Liver (tissue), 9 donors: ENCODE data around the gene PLXNA2. TPM values are rescaled to one million over a fixed set of nuclear protein-coding genes. Genes with fewer than 3 reads are reported as not detected.

ENCODE experiments used
- DNase-seq: peaks from one replicate; pipeline ENCODE4 v3.0.0-alpha.2; 2017; ENCODE audit warnings: low spot score
- H3K27ac ChIP-seq, 2 donors: one replicate each; pipeline ENCODE4 v1.7.0; 2013; ENCODE audit warnings: inconsistent platforms in 2 of 2, low read length in 2 of 2, control low read depth in 1 of 2, low read depth in 1 of 2, mild to moderate bottlenecking in 1 of 2
- H3K27me3 ChIP-seq, 4 donors: one replicate each; pipeline versions ENCODE4 v1.6.1 to v1.7.0; 2013; ENCODE audit warnings: low read length in 3 of 4, inconsistent platforms in 1 of 4, mild to moderate bottlenecking in 1 of 4, moderate library complexity in 1 of 4; ENCODE audit not compliant: control insufficient read depth in 4 of 4, insufficient read depth in 4 of 4
- H3K36me3 ChIP-seq, 4 donors: one replicate each; pipeline versions ENCODE4 v1.6.1 to v1.7.0; 2013; ENCODE audit warnings: low read length in 3 of 4, mild to moderate bottlenecking in 3 of 4, low read depth in 1 of 4, moderate library complexity in 1 of 4; ENCODE audit not compliant: control insufficient read depth in 4 of 4, insufficient read depth in 3 of 4
- H3K4me1 ChIP-seq, 4 donors: one replicate each; pipeline versions ENCODE4 v1.6.1 to v1.7.0; 2013; ENCODE audit warnings: low read length in 3 of 4, mild to moderate bottlenecking in 3 of 4, moderate library complexity in 1 of 4; ENCODE audit not compliant: control insufficient read depth in 4 of 4, insufficient read depth in 4 of 4
- H3K4me3 ChIP-seq, 3 donors: one replicate each; pipeline versions ENCODE4 v1.6.1 to v1.7.0; 2013; ENCODE audit warnings: low read length in 3 of 3, control low read depth in 1 of 3, low read depth in 1 of 3, mild to moderate bottlenecking in 1 of 3
- H3K9ac ChIP-seq, 2 donors: one replicate each; pipeline ENCODE4 v1.7.0; 2013; ENCODE audit warnings: low read length in 2 of 2, mild to moderate bottlenecking in 2 of 2, moderate library complexity in 2 of 2, control low read depth in 1 of 2, low read depth in 1 of 2
- H3K9me3 ChIP-seq, 4 donors: one replicate each; pipeline versions ENCODE4 v1.6.1 to v1.7.0; 2013; ENCODE audit warnings: low read length in 3 of 4; ENCODE audit not compliant: control insufficient read depth in 4 of 4
- FOXA2 ChIP-seq: IDR thresholded peaks from 2 replicates; pipeline ENCODE4 v1.6.1; 2016; ENCODE audit warnings: antibody characterized with exemption
- GABPA ChIP-seq, 2 donors: IDR thresholded peaks in 1 of 2; conservative IDR thresholded peaks in 1 of 2; 2 replicates each; pipeline ENCODE4 v1.6.1; 2016; ENCODE audit warnings: antibody characterized with exemption in 2 of 2, mild to moderate bottlenecking in 1 of 2, moderate library complexity in 1 of 2
- HNF4A ChIP-seq, 2 donors: conservative IDR thresholded peaks; 2 replicates each; pipeline ENCODE4 v1.6.1; 2016; ENCODE audit warnings: antibody characterized with exemption in 2 of 2, mild to moderate bottlenecking in 2 of 2
- JUND ChIP-seq, 2 donors: IDR thresholded peaks; 2 replicates each; pipeline ENCODE4 v1.6.1; 2016; ENCODE audit warnings: antibody characterized with exemption in 2 of 2
- NR2F2 ChIP-seq: IDR thresholded peaks from 2 replicates; pipeline ENCODE4 v1.6.1; 2016; ENCODE audit warnings: antibody characterized with exemption
- RAD21 ChIP-seq, 2 donors: IDR thresholded peaks; 2 replicates each; pipeline ENCODE4 v1.6.1; 2016; ENCODE audit warnings: antibody characterized with exemption in 2 of 2, mild to moderate bottlenecking in 2 of 2
- RXRA ChIP-seq, 2 donors: IDR thresholded peaks; 2 replicates each; pipeline ENCODE4 v1.6.1; 2017 to 2018; ENCODE audit warnings: antibody characterized with exemption in 2 of 2, mild to moderate bottlenecking in 1 of 2
- SP1 ChIP-seq: IDR thresholded peaks from 2 replicates; pipeline ENCODE4 v1.6.1; 2018; ENCODE audit warnings: antibody characterized with exemption, mild to moderate bottlenecking
- TAF1 ChIP-seq: conservative IDR thresholded peaks from 2 replicates; pipeline ENCODE4 v1.6.1; 2016; ENCODE audit warnings: antibody characterized with exemption, mild to moderate bottlenecking
- WGBS: extraction: QIAGEN DNeasy Blood & Tissue Kit; methylation state at CpG from one replicate; pipeline ENCODE4 v1.1.7; 2013; 5-methylcytosine and 5-hydroxymethylcytosine counted together
- polyA plus RNA-seq, 2 donors: library from polyadenylated mRNA; stranded (reverse) in 1 of 2; unstranded in 1 of 2; fragments of 200-250 nt in 1 of 2; fragments of >200 nt in 1 of 2; fragmentation: Nextera tagmentation in 1 of 2; extraction: Ambion mirVana in 1 of 2; gene quantifications; one replicate each; pipeline versions ENCODE4 v1.2.1 to v1.2.3, GENCODE V29; 2013 to 2015
- total RNA-seq, 2 donors: library from RNA; depleted of rRNA; stranded (reverse); fragments of >200 nt; gene quantifications; one replicate each; pipeline ENCODE4 v1.2.3, GENCODE V29; 2014
- TF ChIP-seq, protein P1 (sequence below): IDR thresholded peaks from 2 replicates; pipeline ENCODE4 v1.6.1; 2016; ENCODE audit warnings: antibody characterized with exemption
- TF ChIP-seq, protein P2 (sequence below): IDR thresholded peaks from 2 replicates; pipeline ENCODE4 v1.6.1; 2016; ENCODE audit warnings: antibody characterized with exemption, mild to moderate bottlenecking
- TF ChIP-seq, protein P3 (sequence below): fragments of 150-350 bp; IDR thresholded peaks from 2 replicates; pipeline ENCODE4 v1.5.1; 2017; ENCODE audit warnings: improper control_type of control experiment, low read depth, low read length; ENCODE audit not compliant: missing input control
- donor health status: healthy.
- donor health status: healthy.
- donor health status: healthy.
- donor health status: healthy.
- donor health status: healthy.

Gene PLXNA2
- total and polyA plus RNA-seq, 4 donors = 1.8 to 9.2 (median 2.8) TPM

DNA sequence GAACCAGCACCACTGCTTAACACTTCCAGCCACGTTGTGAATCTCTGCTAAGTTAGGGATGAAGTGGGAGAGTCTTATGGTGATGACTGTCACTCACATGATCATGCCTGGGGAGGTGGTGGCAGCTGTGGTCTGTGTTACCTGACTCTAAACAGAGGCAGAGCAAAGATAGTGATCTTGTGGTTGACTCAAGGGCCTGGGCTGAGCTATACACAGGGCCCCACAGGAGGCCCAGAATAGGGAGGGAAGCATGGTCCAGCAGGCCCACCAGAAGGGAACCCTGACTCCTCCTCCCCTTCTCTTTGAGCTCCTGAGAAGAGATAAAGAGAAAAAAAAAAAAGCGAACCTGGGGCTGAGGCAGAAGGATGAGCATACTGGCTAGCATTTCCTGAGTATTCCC is 55.0 kb downstream of the PLXNA2 start (continued):
- TF ChIP-seq, protein P1, sequence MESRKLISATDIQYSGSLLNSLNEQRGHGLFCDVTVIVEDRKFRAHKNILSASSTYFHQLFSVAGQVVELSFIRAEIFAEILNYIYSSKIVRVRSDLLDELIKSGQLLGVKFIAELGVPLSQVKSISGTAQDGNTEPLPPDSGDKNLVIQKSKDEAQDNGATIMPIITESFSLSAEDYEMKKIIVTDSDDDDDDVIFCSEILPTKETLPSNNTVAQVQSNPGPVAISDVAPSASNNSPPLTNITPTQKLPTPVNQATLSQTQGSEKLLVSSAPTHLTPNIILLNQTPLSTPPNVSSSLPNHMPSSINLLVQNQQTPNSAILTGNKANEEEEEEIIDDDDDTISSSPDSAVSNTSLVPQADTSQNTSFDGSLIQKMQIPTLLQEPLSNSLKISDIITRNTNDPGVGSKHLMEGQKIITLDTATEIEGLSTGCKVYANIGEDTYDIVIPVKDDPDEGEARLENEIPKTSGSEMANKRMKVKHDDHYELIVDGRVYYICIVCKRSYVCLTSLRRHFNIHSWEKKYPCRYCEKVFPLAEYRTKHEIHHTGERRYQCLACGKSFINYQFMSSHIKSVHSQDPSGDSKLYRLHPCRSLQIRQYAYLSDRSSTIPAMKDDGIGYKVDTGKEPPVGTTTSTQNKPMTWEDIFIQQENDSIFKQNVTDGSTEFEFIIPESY = no peak
- TF ChIP-seq RAD21 (IDR thresholded peaks at IDR 0.05) = no peak

DNA sequence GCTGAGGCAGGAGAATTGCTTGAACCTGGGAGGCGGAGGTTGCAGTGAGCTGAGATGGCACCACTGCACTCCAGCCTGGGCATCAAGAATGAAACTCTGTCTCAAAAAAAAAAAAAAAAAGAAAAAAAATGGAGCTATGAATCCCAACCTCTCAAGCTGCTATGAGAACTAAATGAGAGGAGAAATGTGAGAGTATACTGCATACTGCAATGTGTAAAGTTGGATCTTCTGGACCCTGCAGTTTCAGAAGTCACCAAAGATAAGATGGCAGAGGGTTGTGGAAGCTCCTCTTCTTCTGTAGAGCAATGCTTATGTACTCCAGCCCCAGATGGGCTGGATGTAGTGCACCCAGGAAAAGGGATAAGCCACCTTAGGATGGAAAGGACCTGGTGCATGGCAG is 55.6 kb downstream of the PLXNA2 start:
- no peak for DNase-seq
- Histone ChIP-seq H3K4me1 (peaks cover 0 to 6% (median 4%) of the 10 kb centered on the region in 4 donors), H3K27me3 (no peaks in the 10 kb centered on the region), H3K4me3 (no peak overlapping the region), H3K27ac (no peak overlapping the region), H3K9ac (no peak overlapping the region), H3K9me3 (no peaks in the 10 kb centered on the region), H3K36me3 (no peaks in the 10 kb centered on the region)
- TF ChIP-seq SP1 (no peak), FOXA2 (no peak), HNF4A (conservative IDR thresholded peaks at IDR 0.05) (no peak), NR2F2 (no peak), RAD21 (IDR thresholded peaks at IDR 0.05) (no peak)
- TF ChIP-seq, protein P1 = no peak
- TF ChIP-seq, protein P2, sequence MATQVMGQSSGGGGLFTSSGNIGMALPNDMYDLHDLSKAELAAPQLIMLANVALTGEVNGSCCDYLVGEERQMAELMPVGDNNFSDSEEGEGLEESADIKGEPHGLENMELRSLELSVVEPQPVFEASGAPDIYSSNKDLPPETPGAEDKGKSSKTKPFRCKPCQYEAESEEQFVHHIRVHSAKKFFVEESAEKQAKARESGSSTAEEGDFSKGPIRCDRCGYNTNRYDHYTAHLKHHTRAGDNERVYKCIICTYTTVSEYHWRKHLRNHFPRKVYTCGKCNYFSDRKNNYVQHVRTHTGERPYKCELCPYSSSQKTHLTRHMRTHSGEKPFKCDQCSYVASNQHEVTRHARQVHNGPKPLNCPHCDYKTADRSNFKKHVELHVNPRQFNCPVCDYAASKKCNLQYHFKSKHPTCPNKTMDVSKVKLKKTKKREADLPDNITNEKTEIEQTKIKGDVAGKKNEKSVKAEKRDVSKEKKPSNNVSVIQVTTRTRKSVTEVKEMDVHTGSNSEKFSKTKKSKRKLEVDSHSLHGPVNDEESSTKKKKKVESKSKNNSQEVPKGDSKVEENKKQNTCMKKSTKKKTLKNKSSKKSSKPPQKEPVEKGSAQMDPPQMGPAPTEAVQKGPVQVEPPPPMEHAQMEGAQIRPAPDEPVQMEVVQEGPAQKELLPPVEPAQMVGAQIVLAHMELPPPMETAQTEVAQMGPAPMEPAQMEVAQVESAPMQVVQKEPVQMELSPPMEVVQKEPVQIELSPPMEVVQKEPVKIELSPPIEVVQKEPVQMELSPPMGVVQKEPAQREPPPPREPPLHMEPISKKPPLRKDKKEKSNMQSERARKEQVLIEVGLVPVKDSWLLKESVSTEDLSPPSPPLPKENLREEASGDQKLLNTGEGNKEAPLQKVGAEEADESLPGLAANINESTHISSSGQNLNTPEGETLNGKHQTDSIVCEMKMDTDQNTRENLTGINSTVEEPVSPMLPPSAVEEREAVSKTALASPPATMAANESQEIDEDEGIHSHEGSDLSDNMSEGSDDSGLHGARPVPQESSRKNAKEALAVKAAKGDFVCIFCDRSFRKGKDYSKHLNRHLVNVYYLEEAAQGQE = no peak
- TF ChIP-seq, protein P3, sequence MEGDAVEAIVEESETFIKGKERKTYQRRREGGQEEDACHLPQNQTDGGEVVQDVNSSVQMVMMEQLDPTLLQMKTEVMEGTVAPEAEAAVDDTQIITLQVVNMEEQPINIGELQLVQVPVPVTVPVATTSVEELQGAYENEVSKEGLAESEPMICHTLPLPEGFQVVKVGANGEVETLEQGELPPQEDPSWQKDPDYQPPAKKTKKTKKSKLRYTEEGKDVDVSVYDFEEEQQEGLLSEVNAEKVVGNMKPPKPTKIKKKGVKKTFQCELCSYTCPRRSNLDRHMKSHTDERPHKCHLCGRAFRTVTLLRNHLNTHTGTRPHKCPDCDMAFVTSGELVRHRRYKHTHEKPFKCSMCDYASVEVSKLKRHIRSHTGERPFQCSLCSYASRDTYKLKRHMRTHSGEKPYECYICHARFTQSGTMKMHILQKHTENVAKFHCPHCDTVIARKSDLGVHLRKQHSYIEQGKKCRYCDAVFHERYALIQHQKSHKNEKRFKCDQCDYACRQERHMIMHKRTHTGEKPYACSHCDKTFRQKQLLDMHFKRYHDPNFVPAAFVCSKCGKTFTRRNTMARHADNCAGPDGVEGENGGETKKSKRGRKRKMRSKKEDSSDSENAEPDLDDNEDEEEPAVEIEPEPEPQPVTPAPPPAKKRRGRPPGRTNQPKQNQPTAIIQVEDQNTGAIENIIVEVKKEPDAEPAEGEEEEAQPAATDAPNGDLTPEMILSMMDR = no peak
- WGBS = 100% methylated on average over 1 of the region's 1 CpG

DNA sequence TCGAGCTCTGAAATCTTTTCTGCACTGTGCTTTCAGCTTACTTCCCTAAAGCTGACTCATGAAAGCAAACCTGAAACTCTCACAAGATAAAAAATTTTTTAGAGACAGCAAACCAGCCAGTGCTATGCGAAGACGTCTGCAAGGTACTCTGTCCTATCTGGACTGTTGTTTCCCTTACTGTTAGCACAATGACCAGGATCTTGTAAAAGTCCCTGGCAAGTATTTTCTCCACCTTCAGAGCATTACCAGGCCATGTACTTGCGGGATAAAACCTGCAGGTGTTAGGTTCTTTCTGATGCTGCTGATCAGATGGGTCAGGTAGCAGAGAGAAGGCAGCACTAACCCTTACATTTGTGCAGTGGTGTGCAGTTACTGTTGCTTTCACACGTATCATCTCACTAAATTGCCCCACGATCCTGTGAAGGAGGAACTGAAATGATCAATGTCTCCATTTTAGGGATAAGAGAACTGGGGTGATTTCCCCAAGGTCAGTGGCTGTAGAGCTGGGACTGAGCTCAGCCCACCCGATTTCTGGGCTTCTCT is 56.6 kb downstream of the PLXNA2 start:
- Histone ChIP-seq H3K27me3 (no peaks in the 10 kb centered on the region), H3K9ac (no peak overlapping the region), H3K4me1 (peaks cover 5 to 14% (median 8%) of the 10 kb centered on the region in 4 donors), H3K9me3 (no peaks in the 10 kb centered on the region), H3K4me3 (no peak overlapping the region), H3K27ac (no peak overlapping the region), H3K36me3 (no peaks in the 10 kb centered on the region)
- DNase-seq = no peak
- 87% methylated on average over 7 of the region's 7 CpGs for WGBS
- TF ChIP-seq, protein P3 = no peak
- TF ChIP-seq, protein P2 = no peak
- TF ChIP-seq SP1 (no peak), RAD21 (IDR thresholded peaks at IDR 0.05) (no peak), RXRA (IDR thresholded peaks at IDR 0.05) (no peak), GABPA (IDR thresholded peaks at IDR 0.05 in 1 of 2, conservative IDR thresholded peaks at IDR 0.05 in 1 of 2) (no peak), TAF1 (no peak), JUND (IDR thresholded peaks at IDR 0.05) (no peak)
